Fibroblast of the conjunctiva (primary cell): ENCODE data around the gene DSCAML1.

Experiments used
- DNase-seq: peaks from one replicate; pipeline ENCODE4 v3.0.0-alpha.2; 2010; ENCODE audit warnings: low read depth

Gene DSCAML1

DNA sequence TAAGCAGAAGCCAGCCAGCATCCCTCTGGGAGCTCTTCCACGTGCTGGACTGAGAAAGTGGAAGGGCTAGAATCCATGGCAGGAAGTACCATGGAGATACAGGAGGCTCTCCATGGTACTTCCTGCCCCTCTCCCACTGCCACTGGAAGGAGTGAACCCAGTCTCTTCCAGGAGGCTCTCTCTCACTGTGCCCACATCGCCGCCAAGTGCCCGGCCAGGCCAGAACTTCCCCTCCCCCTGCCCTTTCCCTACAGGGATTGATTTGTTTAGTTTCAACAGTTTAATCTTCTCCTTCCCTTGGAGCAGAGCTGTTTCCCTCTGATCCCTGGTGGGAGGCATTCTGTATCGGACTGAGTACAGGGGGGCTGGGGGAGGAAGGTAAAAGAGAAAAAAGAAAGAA, 133.6 kb downstream of the DSCAML1 start:
- no peak for DNase-seq

DNA sequence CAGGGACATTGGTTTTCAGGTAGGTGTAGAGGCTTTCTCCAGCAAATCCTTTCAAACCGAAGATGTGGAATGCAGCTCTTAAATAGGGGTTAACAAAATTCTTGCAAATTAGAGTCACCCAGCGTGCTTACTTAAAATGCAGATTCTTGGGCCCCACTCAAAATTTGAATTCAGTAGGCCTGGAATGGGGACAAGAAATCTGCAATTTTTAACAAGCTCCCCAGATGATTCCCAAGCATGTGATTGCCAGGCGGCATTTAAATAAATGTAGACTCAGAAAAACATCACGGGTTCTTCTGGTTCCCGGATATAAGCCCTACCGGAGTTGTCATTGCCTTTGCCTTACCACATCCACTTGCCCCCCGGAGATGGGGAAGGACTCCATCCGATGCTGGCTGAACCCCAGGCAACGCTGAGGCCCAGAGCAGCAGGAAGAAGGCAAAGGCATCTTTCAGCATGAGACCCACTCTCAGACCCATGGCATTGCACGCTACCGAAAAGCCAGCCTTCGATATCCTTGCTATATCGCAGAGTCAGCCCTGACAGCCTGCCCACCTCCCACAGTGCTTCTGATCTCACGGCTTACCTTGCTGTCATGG, 134.2 kb downstream of the DSCAML1 start:
- no peak for DNase-seq

DNA sequence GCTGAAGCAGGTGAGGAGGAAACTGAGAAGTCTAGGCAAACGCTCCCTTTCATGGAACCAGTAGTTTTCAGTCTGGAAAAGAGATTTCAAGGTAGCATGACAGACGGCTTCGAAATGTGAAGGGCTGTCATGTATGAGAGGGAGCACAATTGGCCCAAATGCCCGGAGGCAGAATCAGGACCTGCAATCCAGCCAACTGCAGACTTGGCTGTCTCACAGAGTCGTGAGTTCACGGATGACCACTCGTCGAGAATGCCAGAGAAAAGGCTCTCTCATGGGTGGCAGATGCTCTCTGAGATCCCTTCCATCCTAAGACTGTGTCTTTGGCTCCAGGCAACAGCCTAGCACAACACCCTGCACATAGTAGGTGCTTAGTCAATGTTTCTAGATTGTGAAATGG, 134.8 kb downstream of the DSCAML1 start:
- DNase-seq, result no peak

- no peak for DNase-seq
Observed at GRCh38 chr11:117658809-117659208, 138.2 kb downstream of the DSCAML1 start.

- DNase-seq, result no peak
Observed at GRCh38 chr11:117657794-117658193, 139.2 kb downstream of the DSCAML1 start.

- DNase-seq, result no peak
Observed at GRCh38 chr11:117654281-117655255, 142.4 kb downstream of the DSCAML1 start.

DNA sequence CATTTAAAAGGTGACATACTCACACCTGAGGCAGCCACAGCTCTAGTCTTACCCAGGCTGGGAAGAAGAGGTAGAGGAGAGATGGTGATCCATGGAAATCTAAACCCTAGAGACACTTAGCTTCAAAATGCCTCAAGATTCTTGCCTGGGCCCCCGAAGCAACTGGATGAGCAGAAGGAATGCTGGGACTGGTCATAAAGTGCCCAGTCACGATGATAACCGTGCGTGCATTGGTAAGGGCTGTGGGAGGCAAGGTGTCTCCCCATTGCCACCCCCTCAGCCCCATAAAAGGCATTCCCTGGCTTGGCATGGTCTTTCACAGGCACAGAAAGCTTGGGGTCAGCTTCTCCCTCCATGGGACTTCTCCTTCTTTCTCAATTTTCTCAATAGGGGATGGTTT, 144.5 kb downstream of the DSCAML1 start:
- no peak for DNase-seq

- no peak for DNase-seq
Observed at GRCh38 chr11:117649296-117650055, 147.5 kb downstream of the DSCAML1 start.

DNA sequence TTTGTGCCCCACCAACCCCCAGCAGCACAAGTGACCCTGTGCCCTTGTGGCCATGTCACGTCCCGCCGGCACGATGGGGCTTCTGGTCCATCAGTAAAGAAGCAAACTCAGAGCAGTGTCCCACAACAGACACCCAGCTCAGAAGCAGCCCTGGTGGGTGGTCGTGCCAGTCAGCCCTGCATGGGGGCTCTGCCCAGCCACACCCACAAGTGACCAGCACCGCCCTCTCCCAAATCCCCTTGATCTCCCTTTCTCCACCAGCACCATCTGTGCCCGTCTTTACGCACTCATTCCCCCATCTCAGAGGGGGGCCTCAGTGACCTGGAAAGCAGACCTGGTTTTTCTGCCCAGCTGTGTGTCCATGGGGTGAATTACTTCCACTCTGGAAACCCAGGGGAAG, 149.1 kb downstream of the DSCAML1 start:
- DNase-seq, result no peak

GRCh38 chr11:117647207-117647606, 149.8 kb downstream of the DSCAML1 start:
- no peak for DNase-seq

GRCh38 chr11:117646411-117646810, 150.6 kb downstream of the DSCAML1 start:
- DNase-seq, result no peak

DNA sequence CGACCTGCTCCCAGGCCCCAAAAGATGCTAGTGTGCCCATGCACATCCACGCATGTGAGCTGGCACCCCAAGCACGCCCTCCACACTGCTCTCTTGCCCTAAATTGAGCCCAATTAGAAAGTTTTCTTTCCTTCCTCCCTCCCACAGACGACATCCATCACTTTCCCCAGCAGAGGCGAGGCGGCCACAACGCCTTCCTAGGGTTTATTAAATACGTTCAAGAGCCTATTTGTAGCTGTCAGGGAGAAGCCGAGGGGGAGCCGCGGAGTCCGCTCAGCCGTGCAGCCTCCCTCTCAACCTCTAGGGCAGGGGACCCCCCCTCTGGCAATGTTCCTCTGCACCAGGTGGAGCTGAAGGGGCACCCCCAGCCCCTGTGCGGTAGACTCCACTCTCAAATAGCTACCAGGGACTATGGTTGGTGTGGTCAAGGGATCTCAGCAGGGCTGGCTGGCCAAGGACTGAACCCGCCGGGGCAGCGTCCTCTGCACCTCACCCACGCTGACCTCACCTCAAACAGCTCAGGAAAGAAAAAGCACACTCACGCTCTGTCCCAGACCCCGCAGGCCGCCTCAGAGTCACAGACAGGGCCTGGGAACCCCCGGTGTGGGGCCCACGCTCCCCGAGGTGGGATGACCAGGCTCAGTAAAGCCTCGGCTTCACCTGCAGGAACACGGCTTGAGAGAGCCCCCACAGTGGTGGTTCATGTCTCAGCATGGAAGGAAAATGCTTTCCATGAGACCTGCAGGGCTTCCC, 152.4 kb downstream of the DSCAML1 start:
- no peak for DNase-seq

GRCh38 chr11:117643606-117644300, 153.3 kb downstream of the DSCAML1 start:
- DNase-seq, result no peak

DNA sequence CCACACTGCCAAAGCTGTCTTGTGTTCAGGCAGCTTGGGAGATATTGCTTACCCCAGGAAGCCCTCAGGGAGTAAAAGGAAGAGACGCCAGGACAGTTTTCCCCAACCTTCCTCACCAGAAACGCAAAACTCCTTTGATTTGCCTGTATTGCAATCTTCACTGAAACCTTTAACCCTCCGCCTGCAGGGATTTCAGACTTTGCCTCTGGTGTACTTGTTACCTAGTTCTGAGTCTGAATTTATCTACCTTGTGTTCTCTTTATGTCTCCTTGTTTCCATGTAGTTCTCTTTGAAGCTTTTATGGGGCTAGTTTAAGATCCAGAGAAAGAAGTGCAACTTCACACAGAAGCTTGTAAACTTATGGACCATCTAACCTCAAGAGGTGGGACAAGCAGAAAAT, 154.2 kb downstream of the DSCAML1 start:
- no peak for DNase-seq

DNA sequence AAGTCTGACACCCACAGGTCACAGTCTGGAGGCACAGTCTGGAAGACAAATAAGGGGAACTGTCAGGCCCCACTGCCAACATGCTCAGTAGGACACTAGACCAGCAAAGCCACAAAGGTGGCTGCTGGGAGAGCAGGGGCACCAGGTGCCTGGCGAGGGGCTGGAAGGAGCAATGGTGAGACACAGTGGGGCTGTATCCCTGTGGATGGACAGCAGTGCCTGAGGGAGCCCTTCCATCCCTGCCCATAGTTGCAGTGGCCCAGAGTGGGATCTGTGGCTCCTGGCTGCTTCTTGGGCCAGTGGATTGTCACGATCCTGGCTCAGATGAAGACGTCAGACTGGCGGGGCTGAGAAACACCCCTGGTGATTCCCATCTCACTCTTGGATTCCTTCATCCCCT, 154.6 kb downstream of the DSCAML1 start:
- DNase-seq, result no peak

DNA sequence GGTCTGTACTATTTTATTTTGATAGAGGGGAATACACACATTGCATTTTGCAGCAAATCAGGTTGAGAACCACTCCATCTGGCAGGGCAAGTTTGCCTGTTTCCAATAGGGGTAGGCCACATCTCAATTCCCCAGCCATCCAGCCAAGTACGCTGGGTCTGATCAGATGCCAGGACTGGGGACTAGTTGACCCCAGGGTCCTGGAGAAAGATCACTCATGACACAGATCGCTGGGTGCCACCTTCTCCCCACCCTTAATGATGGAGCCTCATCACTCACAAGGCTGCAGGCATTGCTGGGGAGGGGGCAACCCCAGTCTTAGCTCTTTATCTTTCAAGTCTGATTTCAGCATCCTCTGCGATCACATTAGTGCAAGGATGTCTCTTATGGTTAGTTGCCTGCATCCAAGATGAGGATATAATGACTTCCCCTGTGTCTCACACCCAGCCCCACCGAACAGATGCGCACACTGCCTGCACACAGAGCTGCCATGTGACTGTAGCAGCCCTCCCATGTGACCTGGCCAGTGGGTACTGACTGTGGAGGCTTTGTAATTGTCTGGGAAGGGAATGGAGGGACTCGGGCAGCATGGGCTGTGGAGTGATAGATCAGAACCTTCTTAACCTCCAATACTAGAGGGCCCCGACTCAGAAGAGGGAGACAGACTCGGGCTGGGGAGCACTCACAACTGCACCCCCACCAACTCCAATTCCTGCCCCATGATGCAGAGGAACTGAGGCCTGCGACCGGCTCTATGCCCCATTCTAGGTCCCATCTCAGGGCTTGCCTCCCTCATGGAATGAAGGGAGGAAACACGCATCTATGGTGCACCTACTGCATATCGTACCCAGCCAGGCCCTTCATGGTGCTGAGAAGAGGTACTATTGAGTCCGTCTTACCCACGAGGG, 155.8 kb downstream of the DSCAML1 start:
- DNase-seq, result no peak

DNA sequence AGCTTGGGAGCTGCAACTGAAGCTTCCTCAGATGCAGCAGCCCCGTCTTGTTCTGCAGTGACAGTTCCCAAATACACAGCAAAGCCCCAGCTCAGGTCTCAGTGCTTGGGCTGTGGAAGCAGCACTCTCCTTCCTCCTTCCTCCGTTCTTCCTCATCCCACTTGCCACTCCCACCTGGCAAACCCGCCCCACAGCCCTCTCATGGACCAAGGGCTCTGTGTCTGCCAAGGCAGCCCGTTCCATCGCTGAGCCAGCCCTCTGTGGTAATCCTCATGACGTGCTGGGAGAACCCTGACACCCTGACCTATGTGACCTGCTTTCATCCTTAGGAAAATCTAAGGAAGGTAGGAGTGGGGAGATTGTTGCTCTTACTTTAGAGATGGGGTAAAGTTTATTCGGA, 157.0 kb downstream of the DSCAML1 start:
- no peak for DNase-seq

DNA sequence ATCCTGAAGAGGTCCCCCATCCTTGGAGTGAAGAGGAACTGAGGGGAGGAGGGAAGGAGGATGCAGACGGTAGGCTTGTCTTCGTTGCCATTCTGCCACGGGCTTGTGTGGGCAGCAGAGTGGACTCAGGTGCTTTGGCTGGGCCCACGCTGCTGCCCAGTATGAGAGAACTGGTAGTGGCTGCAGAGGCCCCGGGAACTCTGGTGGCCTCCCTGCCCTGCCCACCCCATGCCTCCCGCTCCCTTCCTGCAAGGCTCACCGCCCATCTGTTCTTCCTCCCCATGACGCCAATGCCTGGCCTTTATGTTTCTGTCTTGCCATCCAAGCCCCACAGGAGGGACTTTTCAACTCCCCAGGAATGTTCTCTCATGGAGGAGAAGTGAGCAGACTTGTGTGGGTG, 157.4 kb downstream of the DSCAML1 start:
- DNase-seq, result no peak

DNA sequence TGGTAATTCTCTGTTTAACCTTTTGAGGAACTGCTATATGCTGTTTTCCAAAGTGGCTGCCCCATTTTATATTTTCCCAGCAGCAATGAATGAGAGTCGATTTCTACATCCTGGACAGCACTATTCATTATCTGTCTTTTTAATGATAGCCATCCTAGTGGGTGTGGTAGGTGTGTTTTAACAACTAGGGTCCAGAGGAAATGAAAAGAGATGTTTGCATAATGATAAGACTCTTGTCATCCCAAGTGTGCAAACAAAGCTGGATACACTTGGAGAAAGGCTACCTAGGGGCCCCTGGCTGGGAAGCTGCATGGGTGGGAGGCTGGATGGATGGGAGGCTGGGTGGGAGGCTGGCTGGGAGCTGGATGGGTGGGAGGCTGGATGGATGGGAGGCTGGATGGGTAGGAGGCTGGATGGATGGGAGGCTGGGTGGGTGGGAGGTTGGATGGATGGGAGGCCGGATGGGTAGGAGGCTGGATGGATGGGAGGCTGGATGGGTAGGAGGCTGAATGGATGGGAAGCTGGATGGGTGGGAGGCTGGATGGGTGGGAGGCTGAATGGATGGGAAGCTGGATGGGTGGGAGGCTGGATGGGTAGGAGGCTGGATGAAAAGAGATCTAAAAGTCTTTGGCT, 158.0 kb downstream of the DSCAML1 start:
- DNase-seq, result no peak
